Stimulated activated CD4-positive, alpha-beta T cell treated with anti-CD3 and anti-CD28 coated beads, Interleukin-2, amount 100 ng/mL, for 24 hours (primary cell): ENCODE results near the gene ICAM5.
A peak's percentile ranks its signal among the peaks of the same experiment; 100 is the strongest.
"Not testable (repeated sequence)": the region's sequence is repeated elsewhere in the genome, so short reads cannot be mapped to it uniquely, and the experiment has no call there.

Source experiments
- DNase-seq, 2 donors: peaks; one replicate each; pipeline ENCODE4 v3.0.0-alpha.2; 2020

Gene ICAM5

GRCh38 chr19:10289836-10290356 lies at the start of gene ICAM5:
ICAM5 (plus strand) TSS chr19:10289952; CDS start chr19:10290044, 92 bp downstream.
- peak; percentile 47 to 54 for DNase-seq

GRCh38 chr19:10241826-10242449 lies 47.8 kb upstream of the ICAM5 start:
- not testable (repeated sequence) for DNase-seq

GRCh38 chr19:10243606-10244005 lies 46.1 kb upstream of the ICAM5 start:
- no peak for DNase-seq

- DNase-seq: no peak
These were observed 44.4 kb upstream of the ICAM5 start for GRCh38 chr19:10245189-10245939.

- DNase-seq: no peak
These were observed 43.2 kb upstream of the ICAM5 start for GRCh38 chr19:10246511-10246910.

- DNase-seq: peak; percentile 95 to 96
These were observed 37.7 kb upstream of the ICAM5 start, which contains the start of gene MRPL4 for GRCh38 chr19:10251792-10252694. MRPL4 (plus strand) TSS chr19:10252214; CDS start chr19:10252254, 40 bp downstream.

GRCh38 chr19:10252707-10253106 lies 37.0 kb upstream of the ICAM5 start:
- DNase-seq: no peak

GRCh38 chr19:10254244-10254643 lies 35.5 kb upstream of the ICAM5 start:
- DNase-seq: no peak

GRCh38 chr19:10255358-10255757 lies 34.4 kb upstream of the ICAM5 start:
- DNase-seq: no peak

GRCh38 chr19:10256551-10256950 lies 33.2 kb upstream of the ICAM5 start:
- no peak for DNase-seq

GRCh38 chr19:10256970-10257615 lies 32.7 kb upstream of the ICAM5 start:
- no peak for DNase-seq

GRCh38 chr19:10258080-10258710 lies 31.6 kb upstream of the ICAM5 start:
- no peak for DNase-seq

GRCh38 chr19:10259162-10259905 lies 30.4 kb upstream of the ICAM5 start:
- DNase-seq: peak; percentile 94 to 96

GRCh38 chr19:10260141-10260584 lies 29.6 kb upstream of the ICAM5 start:
- DNase-seq: peak; percentile 69 to 76

GRCh38 chr19:10262771-10263170 lies 27.0 kb upstream of the ICAM5 start:
- DNase-seq: no peak

GRCh38 chr19:10266706-10267105 lies 23.0 kb upstream of the ICAM5 start:
- no peak for DNase-seq

- DNase-seq: no peak
These were observed 21.7 kb upstream of the ICAM5 start for GRCh38 chr19:10268071-10268470.

- DNase-seq: peak; percentile 92 to 94
These were observed 20.2 kb upstream of the ICAM5 start for GRCh38 chr19:10269333-10270179.

- peak; percentile 66 to 80 for DNase-seq
These were observed 19.6 kb upstream of the ICAM5 start for GRCh38 chr19:10270180-10270615.
